Measurements from ENCODE around the gene GAS6.
A peak's percentile ranks its signal among the peaks of the same experiment; 100 is the strongest.

Gene GAS6

DNA sequence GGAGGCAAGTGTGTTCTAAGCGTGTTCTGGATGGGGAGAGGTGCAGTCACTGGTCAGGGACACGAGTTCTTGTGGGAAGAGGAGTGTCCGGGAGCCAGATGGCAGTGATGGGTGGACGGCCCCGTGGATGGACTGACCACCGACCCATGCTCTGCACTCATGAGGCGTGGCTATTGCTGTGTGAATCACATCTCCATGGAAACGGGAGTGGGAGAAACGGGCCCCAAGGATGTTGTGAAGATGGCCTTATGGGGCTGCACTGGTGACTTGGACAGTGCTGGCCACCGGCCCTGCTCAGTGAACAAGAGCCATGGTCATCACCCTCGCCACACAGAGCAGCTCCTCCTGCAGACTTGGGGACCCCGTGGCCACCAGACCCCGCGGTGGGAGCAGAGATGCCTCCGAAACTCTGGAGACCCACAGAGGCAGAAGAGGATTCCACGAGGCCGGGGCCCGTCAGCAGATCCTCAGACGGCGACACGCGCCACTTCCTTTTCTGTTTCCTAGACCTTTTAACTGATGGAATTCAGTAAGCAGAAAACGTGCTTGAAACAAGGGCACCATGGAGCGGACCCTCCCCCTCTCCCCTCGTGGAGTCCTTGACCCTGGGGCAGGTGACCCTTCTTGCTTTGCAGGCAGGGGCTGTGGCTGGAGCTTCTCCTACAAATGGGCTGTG is 47.5 kb downstream of the GAS6 start:
- peak; percentile 52 for FAIRE-seq
- TF ChIP-seq POLR2A (IDR thresholded peaks at IDR 0.05; ENCODE audit: low read depth, low read length), result no peak
- no peak for DNase-seq (ENCODE audit: insufficient read length, low spot score)

DNA sequence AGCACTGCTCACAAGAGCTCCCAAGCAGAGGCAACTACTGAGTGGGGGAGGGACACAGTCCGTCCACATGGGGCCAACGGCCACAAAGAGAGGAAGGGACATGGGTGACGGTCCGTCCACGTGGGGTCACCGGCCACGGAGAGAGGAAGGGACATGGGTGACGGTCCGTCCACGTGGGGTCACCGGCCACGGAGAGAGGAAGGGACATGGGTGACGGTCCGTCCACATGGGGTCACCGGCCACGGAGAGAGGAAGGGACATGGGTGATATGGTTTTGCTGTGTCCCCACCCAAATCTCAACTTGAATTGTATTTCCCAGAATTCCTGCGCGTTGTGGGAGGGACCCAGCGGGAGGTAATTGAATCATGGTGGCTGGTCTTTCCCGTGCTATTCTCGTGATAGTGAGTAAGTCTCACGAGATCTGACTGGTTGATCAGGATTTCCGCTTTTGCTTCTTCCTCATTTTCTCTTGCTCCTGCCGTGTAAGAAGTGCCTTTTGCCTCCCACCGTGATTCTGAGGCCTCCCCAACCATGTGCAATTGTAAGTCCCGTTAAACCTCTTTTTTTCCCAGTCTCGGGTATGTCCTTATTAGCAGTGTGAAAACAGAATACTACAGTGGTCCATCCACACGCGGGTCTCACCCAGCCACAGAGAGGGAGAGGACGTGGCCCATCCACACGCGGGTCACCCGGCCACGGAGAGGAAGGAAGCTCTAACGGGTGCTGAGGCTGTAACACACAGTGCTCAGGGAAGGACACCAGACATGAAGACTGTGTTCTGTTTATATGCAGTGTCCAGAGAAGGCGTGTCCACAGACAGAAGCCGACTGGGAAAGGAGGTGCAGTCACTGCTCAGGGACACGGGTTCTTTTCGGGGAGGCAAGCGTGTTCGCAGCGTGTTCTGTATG is 48.5 kb downstream of the GAS6 start:
- DNase-seq (ENCODE audit: insufficient read length, low spot score) (no peak), FAIRE-seq (no peak)
- no peak for TF ChIP-seq POLR2A (IDR thresholded peaks at IDR 0.05; ENCODE audit: low read depth, low read length)

DNA sequence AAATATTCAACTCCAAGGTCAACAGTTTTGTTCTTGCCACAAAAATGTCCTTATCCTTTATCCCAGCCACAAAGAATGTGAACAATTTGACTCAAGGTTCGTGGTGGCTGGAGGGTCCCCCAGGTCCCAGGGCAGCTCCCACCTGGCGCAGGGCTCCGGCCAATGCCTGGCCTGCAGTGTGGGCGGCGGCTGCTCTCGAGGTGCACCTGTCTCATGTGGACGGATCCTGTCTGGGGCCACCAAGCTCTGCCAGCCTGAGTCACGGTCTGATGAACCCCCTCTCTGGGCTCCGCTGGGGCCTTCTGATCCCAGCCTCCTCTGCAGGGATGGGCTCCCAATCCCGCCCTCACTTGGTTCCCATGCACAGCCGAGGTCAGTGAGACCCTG is 49.4 kb downstream of the GAS6 start:
- no peak for TF ChIP-seq POLR2A (IDR thresholded peaks at IDR 0.05; ENCODE audit: low read depth, low read length)
- DNase-seq (ENCODE audit: insufficient read length, low spot score) (no peak), FAIRE-seq (no peak)

DNA sequence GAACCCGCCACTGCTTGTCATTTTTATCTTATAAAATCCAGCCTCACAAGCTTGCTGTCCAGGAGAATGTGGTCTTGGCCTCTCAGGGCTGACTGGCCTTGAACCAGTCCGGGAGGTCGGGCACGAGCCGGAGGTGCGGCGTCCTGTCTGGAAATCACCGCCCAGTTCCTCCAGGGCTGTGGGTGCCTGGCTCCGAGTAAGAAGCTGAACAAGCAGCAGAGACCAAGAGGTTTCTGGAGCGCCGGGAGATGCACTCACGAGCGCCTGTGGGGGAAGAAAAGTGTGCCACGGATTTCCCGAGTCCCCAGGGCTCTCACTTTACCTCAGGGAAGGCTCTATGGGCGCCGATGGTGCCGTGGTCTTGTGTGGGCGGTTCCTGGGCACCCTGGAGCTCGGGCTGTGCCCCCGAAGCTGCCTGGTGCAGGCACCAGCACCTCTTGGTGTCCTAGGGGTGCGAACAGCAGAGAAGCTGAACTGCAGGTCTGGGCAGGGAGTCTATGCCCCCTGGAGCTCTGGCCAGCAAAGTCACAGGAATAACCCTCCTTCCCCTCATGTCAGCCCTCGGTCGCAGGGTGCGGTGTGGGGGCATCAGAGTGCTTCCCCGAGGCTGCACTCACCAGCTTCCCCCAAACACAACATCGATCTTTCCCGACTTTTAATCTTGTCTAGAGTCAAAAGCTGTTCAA is 50.0 kb downstream of the GAS6 start:
- DNase-seq (ENCODE audit: insufficient read length, low spot score), result no peak
- FAIRE-seq, result no peak
- no peak for TF ChIP-seq POLR2A (IDR thresholded peaks at IDR 0.05; ENCODE audit: low read depth, low read length)

DNA sequence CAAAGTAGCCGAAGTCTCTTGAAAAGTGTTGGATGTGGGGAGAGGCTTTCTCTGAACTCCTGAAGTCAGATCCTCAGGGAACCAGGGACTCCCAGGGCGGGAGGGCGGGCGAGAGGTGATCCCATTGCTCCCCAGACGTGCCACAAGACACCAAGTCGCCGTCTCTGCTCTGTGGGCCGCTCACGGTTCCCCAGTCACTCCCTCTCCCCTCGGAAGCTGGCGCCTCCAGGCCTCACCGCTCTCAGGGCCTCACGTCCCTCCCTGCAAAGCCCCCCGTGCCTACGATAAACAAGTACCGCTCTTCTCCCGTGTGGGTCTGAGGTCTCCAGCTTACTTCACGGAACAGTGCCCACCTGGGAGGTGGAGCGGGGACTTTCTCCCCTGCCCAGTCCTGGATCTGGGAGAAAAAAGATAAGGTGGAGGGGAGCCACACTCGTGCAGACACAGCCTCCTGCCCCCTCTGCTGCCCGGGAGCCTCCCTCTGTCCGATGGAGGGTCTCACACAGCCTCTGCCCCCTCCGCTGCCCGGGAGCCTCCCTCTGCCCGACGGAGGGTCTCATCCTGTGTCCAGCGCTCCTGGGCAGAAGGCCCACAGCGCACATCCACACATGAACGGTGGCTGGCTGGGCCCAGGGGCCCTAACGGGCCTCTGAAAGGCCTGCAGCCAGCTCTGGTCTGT is 50.7 kb downstream of the GAS6 start:
- FAIRE-seq (no peak), DNase-seq (ENCODE audit: insufficient read length, low spot score) (no peak)
- TF ChIP-seq POLR2A (IDR thresholded peaks at IDR 0.05; ENCODE audit: low read depth, low read length), result no peak

DNA sequence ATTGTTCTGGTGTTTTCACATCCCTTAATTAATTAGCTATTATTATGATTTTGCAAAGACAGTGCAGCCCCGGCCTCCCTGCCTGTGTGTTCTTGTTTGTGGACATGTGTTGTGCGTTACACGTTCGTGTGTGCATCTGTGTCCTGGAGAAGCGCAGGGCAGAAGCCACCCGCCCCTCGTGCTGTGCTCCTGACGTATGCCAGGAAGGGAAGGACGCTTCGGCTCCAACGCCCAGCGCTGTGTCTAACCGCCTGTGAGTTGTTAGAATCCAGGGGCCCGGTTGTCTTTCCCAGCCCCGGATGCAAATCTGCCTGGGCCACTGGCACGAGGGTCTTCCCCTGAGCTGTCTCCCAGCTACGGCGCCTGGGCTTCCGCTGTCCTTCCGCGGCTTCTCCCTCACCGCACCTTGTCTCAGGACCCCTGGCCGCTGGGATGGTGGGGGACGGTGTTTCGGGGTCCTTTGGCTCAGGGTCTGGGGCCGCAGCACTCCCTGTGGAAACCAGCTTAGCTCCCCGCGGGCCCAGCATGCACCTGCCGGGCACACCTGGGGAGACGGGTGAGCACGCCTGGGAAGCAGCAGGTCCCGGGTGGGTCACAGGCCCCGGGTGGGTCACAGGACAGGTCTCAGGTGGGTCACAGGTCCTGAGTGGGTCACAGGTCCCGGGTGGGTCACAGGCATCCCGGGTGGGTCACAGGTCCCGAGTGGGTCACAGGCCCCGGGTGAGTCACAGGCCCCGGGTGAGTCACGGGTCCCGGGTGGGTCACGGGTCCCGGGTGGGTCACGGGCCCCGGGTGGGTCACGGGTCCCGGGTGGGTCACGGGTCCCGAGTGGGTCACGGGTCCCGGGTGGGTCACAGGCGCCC is 51.5 kb downstream of the GAS6 start:
- FAIRE-seq, result no peak

DNA sequence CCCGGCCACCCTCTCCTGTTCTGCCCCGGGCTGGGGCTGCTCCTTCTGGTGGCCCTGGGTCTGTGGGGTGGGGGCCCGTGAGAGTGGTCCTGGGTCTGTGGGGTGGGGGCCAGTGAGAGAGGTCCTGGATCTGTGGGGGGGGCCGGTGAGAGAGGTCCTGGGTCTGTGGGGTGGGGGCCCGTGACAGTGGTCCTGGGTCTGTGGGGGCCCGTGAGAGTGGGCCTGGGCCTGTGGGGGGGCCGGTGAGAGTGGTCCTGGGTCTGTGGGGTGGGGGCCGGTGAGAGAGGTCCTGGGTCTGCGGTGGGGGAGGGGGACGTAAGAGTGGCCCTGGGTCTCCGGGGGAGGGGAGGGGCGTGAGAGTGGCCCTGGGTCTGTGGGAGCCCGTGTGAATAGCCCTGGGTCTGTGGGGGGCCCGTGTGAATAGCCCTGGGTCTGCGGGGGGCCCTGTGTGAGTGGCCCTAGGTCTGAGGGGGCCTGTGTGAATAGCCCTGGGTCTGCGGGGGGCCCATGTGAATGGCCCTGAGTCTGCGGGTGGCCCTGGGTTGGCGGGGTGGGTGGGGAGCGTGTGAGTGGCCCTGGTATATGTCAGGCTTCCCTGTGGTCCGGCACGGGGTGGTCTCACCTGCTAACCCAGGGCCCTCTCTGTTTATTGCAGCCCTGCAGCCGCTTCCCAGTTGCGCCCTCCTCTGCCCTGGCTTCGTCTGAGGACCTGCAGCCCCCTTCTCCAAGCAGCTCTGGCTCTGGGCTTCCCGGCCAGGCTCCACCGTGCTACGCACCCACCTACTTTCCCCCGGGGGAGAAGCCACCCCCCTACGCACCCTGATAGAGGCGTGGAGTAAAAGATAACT is 52.6 kb downstream of the GAS6 start:
- no peak for FAIRE-seq

More for the DNA sequence above, 51.5 kb downstream of the GAS6 start:
- TF ChIP-seq POLR2A (IDR thresholded peaks at IDR 0.05; ENCODE audit: low read depth, low read length), result no peak
- no peak for DNase-seq (ENCODE audit: insufficient read length, low spot score)

DNA sequence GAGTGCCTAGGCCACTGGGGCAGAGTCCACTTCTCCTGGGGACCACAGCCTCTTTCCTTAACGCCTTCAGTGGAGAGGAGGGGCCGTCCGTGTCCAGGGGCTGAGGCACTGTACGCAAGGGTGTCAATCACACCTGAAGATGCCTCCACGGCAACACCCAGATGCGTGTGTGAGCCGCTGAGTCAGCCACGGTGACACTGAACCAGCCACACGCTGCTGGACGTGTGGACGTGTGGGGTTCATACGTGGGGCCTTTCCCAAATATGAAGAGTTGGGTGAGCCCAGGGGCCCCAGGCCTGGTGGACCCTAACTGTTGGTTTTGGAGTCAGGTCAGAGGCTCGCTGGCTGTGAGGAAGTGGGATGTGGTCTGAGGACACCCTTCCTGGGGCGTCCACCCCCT is 53.2 kb downstream of the GAS6 start:
- TF ChIP-seq POLR2A (IDR thresholded peaks at IDR 0.05; ENCODE audit: low read depth, low read length), result no peak
- DNase-seq (ENCODE audit: insufficient read length, low spot score) (no peak), FAIRE-seq (no peak)

More for the DNA sequence above, 52.6 kb downstream of the GAS6 start:
- no peak for TF ChIP-seq POLR2A (IDR thresholded peaks at IDR 0.05; ENCODE audit: low read depth, low read length)
- no peak for DNase-seq (ENCODE audit: insufficient read length, low spot score)

DNA sequence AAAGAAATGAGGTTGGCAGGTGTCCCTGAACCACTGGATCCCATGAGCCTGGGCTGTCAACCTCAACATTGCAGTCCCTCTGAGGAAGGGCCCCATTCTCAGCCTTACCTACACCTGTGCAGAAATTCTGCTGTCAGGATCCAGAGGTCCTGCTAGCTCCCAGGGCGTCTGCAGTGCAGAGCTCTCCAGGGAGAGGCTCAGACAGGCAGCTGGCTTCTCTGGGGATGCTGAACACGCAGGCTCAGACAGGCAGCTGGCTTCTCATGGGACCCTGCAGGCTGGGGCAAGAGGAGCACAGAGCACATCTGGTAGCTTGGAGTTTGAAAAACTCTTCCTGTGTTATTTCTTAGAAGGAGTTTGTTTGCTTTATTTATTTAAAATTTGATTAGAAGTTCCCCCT is 53.9 kb downstream of the GAS6 start:
- no peak for FAIRE-seq
- TF ChIP-seq POLR2A (IDR thresholded peaks at IDR 0.05; ENCODE audit: low read depth, low read length), result no peak
- no peak for DNase-seq (ENCODE audit: insufficient read length, low spot score)

DNA sequence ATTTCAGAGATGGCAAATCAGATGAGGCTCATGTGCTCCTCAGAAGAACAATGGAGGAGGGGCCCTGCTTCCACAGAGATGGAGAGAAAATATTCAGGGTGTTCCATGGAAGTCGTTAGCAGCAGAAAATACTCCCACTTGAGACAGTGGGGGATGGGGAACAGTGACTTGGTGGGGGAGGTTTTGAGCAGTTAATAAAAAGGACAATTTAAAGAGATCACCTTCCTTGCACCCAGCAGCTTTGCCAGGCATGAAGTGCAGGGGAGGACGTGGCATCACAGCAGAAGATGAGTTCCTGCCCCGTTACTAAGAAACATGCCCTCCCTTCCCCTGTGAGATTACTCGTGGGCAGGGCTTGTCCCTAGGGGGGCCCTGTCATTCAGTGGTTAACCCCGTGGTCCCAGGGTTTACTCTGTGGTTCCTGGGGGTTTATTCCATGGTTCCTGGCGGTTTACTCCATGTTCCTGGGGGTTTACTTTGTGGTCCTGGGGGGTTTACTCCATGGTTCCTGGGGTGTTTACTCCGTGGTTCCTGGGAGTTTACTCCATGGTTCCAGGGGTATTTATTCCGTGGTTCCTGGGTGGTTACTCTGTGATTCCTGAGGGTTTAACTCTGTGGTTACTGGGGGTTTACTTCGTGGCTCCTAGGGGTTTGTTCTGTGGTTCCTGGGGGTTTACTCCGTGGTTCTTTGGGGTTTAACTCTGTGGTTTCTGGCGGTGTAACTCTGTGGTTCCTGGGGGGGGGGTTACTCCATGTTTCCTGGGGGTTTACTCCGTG is 55.6 kb downstream of the GAS6 start:
- no peak for TF ChIP-seq POLR2A (IDR thresholded peaks at IDR 0.05; ENCODE audit: low read depth, low read length)
- FAIRE-seq, result no peak
- DNase-seq (ENCODE audit: insufficient read length, low spot score), result no peak

DNA sequence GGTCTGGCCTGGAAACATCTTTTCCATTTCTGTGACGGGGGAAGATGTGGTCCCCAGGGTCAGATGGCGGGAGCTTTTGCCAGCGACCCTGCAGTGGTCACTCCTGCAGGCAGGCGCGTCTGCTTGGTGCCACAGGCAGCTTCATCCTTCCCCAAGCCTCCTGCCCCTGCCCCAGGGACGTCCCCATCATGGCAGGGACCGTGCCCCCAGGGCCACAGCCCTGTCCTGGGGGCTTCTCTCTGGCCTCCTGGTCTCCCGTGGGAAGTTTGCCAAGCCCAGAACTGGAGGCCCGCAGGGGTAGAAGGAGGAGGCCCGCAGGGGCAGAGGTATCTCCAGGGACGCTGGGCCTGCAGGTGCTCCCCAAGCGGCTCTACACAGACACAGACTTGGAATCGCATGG is 57.4 kb downstream of the GAS6 start:
- FAIRE-seq (no peak), DNase-seq (ENCODE audit: insufficient read length, low spot score) (no peak)
- TF ChIP-seq POLR2A (IDR thresholded peaks at IDR 0.05; ENCODE audit: low read depth, low read length), result no peak
